Stomach (tissue), 4 donors: Measurements from ENCODE around the gene PKD1.
"Not testable (repeated sequence)": the region's sequence is repeated elsewhere in the genome, so short reads cannot be mapped to it uniquely, and the experiment has no call there.

Source experiments
- CTCF ChIP-seq, 7 experiments: fragments of 450-650 bp in 4 of 7; fragments of 200-600 bp in 3 of 7; sonication (generic) in 3 of 7; IDR thresholded peaks; one replicate each; pipeline ENCODE4 v1.5.1; 2016 to 2019; ENCODE audit warnings: antibody characterized with exemption in 7 of 7, control low read depth in 2 of 7, mild to moderate bottlenecking in 1 of 7
- POLR2A ChIP-seq, 4 donors: fragments of 450-650 bp; IDR thresholded peaks; one replicate each; pipeline ENCODE4 v1.6.1; 2016; ENCODE audit warnings: antibody characterized with exemption in 4 of 4, control low read depth in 2 of 4, mild to moderate bottlenecking in 1 of 4, moderate library complexity in 1 of 4
- POLR2AphosphoS5 ChIP-seq, 3 donors: sonication (generic); formaldehyde crosslinking; IDR thresholded peaks; one replicate each; pipeline ENCODE4 v1.6.1; 2016; ENCODE audit warnings: antibody characterized with exemption in 3 of 3

GRCh38 chr16:2116428-2116827 lies 19.3 kb downstream of the PKD1 start:
- TF ChIP-seq CTCF, POLR2AphosphoS5, POLR2A (IDR thresholded peaks at IDR 0.05): not testable (repeated sequence)
